Keratinocyte (primary cell): Measurements from ENCODE around the gene TBC1D8. TPM values are rescaled to one million over a fixed set of nuclear protein-coding genes. Genes with fewer than 3 reads are reported as not detected.

Experiments
- DNase-seq: peaks from one replicate; pipeline ENCODE4 v3.0.0-alpha.2; 2011; ENCODE audit warnings: low read depth, missing footprints, low spot score
- FAIRE-seq: peaks from 2 replicates; lab custom pipeline; 2011; peaks lifted over from hg19 to GRCh38; lab: Jason Lieb, UNC
- H2AFZ ChIP-seq: 2 replicates; pipeline ENCODE4 v1.6.0; 2012; ENCODE audit warnings: low read length, control low read depth, inconsistent platforms; ENCODE audit not compliant: control insufficient read depth
- H3K27ac ChIP-seq: 2 replicates; pipeline ENCODE4 v1.5.1; 2011; ENCODE audit warnings: low read length; ENCODE audit not compliant: control insufficient read depth, insufficient read depth
- H3K27me3 ChIP-seq: 3 replicates; pipeline ENCODE4 v1.6.0; 2011; ENCODE audit warnings: low read length; ENCODE audit not compliant: control insufficient read depth, insufficient read depth; ENCODE audit errors: extremely low read depth
- H3K36me3 ChIP-seq, 2 experiments: 2 replicates in 1 of 2; 3 replicates in 1 of 2; pipeline ENCODE4 v1.5.1; 2011; ENCODE audit warnings: low read length in 2 of 2, mild to moderate bottlenecking in 1 of 2; ENCODE audit not compliant: control insufficient read depth in 2 of 2, insufficient read depth in 2 of 2; ENCODE audit errors: extremely low read depth in 1 of 2
- H3K4me1 ChIP-seq: 3 replicates; pipeline ENCODE4 v1.5.1; 2011; ENCODE audit warnings: low read length; ENCODE audit not compliant: control insufficient read depth, insufficient read depth; ENCODE audit errors: extremely low read depth
- H3K4me2 ChIP-seq: 3 replicates; pipeline ENCODE4 v1.6.0; 2011; ENCODE audit warnings: low read depth, low read length; ENCODE audit not compliant: control insufficient read depth, insufficient read depth; ENCODE audit errors: extremely low read depth
- H3K4me3 ChIP-seq, 3 experiments: fragments of 200-600 bp in 1 of 3; sonication (generic) in 1 of 3; 2 replicates in 2 of 3; 3 replicates in 1 of 3; pipeline ENCODE4 v1.5.1; 2011 to 2016; ENCODE audit warnings: low read length in 3 of 3, mild to moderate bottlenecking in 3 of 3, control low read depth in 2 of 3, inconsistent platforms in 1 of 3, low read depth in 1 of 3, mixed read lengths in 1 of 3, mixed run types in 1 of 3, moderate library complexity in 1 of 3; ENCODE audit not compliant: control insufficient read depth in 2 of 3, insufficient read depth in 2 of 3; ENCODE audit errors: extremely low read depth in 1 of 3
- H3K79me2 ChIP-seq: 2 replicates; pipeline ENCODE4 v1.6.0; 2012; ENCODE audit warnings: low read length; ENCODE audit not compliant: control insufficient read depth, insufficient read depth
- H3K9ac ChIP-seq: 3 replicates; pipeline ENCODE4 v1.6.0; 2011; ENCODE audit warnings: low read length; ENCODE audit not compliant: control insufficient read depth, insufficient read depth; ENCODE audit errors: extremely low read depth
- H3K9me1 ChIP-seq: 3 replicates; pipeline ENCODE4 v1.6.0; 2011; ENCODE audit warnings: low read length; ENCODE audit not compliant: control insufficient read depth, insufficient read depth; ENCODE audit errors: extremely low read depth
- H3K9me3 ChIP-seq: 2 replicates; pipeline ENCODE4 v1.5.1; 2012; ENCODE audit warnings: low read depth, low read length; ENCODE audit not compliant: control insufficient read depth
- H4K20me1 ChIP-seq: 3 replicates; pipeline ENCODE4 v1.6.0; 2011; ENCODE audit warnings: low read length; ENCODE audit not compliant: control insufficient read depth, insufficient read depth; ENCODE audit errors: extremely low read depth
- EZH2 ChIP-seq: IDR thresholded peaks from one replicate; pipeline ENCODE4 v1.6.1; 2012; ENCODE audit warnings: inconsistent platforms, mild to moderate bottlenecking, low read length, moderate library complexity
- dilution Hi-C: fragments of 300-500 bp; cut with MboI; formaldehyde crosslinking; loops from one replicate; pipeline ENCODE4 v1.7.0; 2020; ENCODE audit warnings: low sequenced_read_pairs; ENCODE audit not compliant: extremely low pct_ligation_motif_present
- polyA plus RNA-seq, 5 experiments: library from polyadenylated mRNA; depleted of rRNA in 3 of 5; stranded (reverse) in 3 of 5; stranded (forward) in 1 of 5; unstranded in 1 of 5; fragments of >200 nt; gene quantifications; 1 replicate in 1 of 5; 2 replicates in 3 of 5; 3 replicates in 1 of 5; pipeline versions ENCODE4 v1.2.1 to v1.2.3, GENCODE V29; 2011 to 2012; ENCODE audit warnings: missing spikeins in 2 of 5, low read depth in 1 of 5, low replicate concordance in 1 of 5
- TF ChIP-seq, protein P1 (sequence below), 3 experiments: IDR thresholded peaks in 1 of 3; conservative IDR thresholded peaks in 1 of 3; optimal IDR thresholded peaks in 1 of 3; 2 replicates in 2 of 3; 3 replicates in 1 of 3; pipeline versions ENCODE3 to v1.5.1; 2011; ENCODE audit warnings: low read length in 3 of 3, mild to moderate bottlenecking in 3 of 3, moderate library complexity in 2 of 3, control low read depth in 1 of 3, inconsistent platforms in 1 of 3; ENCODE audit not compliant: insufficient read depth in 2 of 3; ENCODE audit errors: extremely low read depth in 1 of 3

The TBC1D8 gene
- polyA plus RNA-seq, 1 donor (not counting 4 experiments of a cell fraction or from before 2014, with no cell fraction given): 13.8 TPM

DNA sequence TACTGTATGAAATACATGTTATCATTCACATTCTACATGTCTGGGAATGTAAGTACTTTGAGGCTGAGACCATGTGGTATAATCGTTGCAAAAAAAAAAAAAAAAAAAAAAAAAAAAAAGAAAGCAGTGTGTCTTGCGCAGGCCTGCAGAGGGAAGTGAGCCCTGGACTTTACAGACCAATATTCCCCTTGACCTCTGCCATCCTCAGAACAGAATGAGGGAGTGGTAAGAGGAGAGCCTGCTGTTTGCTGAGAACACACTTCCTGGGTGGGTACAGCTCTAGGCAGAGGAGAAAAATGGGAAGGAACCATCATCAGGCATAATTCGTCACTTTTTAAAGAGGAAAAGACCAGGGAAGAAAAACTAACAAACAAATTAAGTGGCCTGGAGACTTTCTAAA, 28.8 kb upstream of the TBC1D8 start:
- Histone ChIP-seq H3K79me2 (no peaks in the 10 kb centered on the region), H2AFZ (no peak overlapping the region), H3K9me3 (no peaks in the 10 kb centered on the region), H3K27ac (no peak overlapping the region), H3K4me2 (no peak overlapping the region), H3K27me3 (no peaks in the 10 kb centered on the region), H3K36me3 (no peaks in the 10 kb centered on the region), H4K20me1 (no peaks in the 10 kb centered on the region), H3K9ac (no peak overlapping the region), H3K9me1 (no peaks in the 10 kb centered on the region), H3K4me1 (peaks cover 5% of the 10 kb centered on the region), H3K4me3 (no peak overlapping the region)
- FAIRE-seq (no peak), DNase-seq (no peak)
- TF ChIP-seq, protein P1, sequence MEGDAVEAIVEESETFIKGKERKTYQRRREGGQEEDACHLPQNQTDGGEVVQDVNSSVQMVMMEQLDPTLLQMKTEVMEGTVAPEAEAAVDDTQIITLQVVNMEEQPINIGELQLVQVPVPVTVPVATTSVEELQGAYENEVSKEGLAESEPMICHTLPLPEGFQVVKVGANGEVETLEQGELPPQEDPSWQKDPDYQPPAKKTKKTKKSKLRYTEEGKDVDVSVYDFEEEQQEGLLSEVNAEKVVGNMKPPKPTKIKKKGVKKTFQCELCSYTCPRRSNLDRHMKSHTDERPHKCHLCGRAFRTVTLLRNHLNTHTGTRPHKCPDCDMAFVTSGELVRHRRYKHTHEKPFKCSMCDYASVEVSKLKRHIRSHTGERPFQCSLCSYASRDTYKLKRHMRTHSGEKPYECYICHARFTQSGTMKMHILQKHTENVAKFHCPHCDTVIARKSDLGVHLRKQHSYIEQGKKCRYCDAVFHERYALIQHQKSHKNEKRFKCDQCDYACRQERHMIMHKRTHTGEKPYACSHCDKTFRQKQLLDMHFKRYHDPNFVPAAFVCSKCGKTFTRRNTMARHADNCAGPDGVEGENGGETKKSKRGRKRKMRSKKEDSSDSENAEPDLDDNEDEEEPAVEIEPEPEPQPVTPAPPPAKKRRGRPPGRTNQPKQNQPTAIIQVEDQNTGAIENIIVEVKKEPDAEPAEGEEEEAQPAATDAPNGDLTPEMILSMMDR (optimal IDR thresholded peaks at IDR 0.05 in 1 of 3, IDR thresholded peaks at IDR 0.05 in 1 of 3, conservative IDR thresholded peaks at IDR 0.05 in 1 of 3; ENCODE audit: extremely low read depth in 1 of 3, insufficient read depth in 2 of 3, low read length in 3 of 3): no peak
- TF ChIP-seq EZH2: no peak
- dilution Hi-C loops: no loop called here

DNA sequence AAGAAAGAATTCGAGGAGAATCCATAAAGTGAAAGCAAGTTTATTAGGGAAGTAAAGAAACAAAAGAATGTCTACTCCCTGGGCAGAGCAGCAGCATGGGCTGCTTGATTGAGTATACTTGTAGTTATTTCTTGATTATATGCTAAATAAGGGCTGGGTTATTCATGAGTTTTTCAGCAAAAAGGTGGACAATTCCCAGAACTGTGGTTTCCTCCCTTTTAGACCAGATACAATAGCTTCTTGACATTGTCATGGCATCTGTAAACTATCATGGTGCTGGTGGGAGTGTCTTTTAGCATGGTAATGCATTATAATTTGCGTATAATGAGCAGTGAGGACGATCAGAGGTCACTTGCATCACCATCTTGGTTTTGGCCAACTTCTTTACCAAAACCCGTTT, 25.6 kb upstream of the TBC1D8 start:
- Histone ChIP-seq H3K4me1 (peaks cover 2% of the 10 kb centered on the region), H2AFZ (no peak overlapping the region), H3K9me3 (peaks cover 4% of the 10 kb centered on the region), H3K4me3 (no peak overlapping the region), H4K20me1 (no peaks in the 10 kb centered on the region), H3K9me1 (no peaks in the 10 kb centered on the region), H3K27ac (no peak overlapping the region), H3K27me3 (no peaks in the 10 kb centered on the region), H3K79me2 (no peaks in the 10 kb centered on the region), H3K4me2 (no peak overlapping the region), H3K9ac (no peak overlapping the region), H3K36me3 (no peaks in the 10 kb centered on the region)
- TF ChIP-seq, protein P1 (optimal IDR thresholded peaks at IDR 0.05 in 1 of 3, IDR thresholded peaks at IDR 0.05 in 1 of 3, conservative IDR thresholded peaks at IDR 0.05 in 1 of 3; ENCODE audit: extremely low read depth in 1 of 3, insufficient read depth in 2 of 3, low read length in 3 of 3): no peak
- no peak for TF ChIP-seq EZH2
- no peak for DNase-seq
- dilution Hi-C loops: no loop called here
- FAIRE-seq: peak; percentile 26
